ENCODE measurements around the gene MCF2L.

- TF ChIP-seq ZNF232 (CRISPR knock-in tag; IDR thresholded peaks at IDR 0.05) = no peak
- TF ChIP-seq HDAC3 (IDR thresholded peaks at IDR 0.05; ENCODE audit: borderline replicate concordance, partially characterized antibody) = no peak
- no peak for TF ChIP-seq ZNF644 (tag; IDR thresholded peaks at IDR 0.05; ENCODE audit: low read depth)
- no peak for TF ChIP-seq MYNN (IDR thresholded peaks at IDR 0.05)
- TF ChIP-seq MYNN (CRISPR knock-in tag; IDR thresholded peaks at IDR 0.05) = no peak
- no peak for TF ChIP-seq POLR2AphosphoS5 (IDR thresholded peaks at IDR 0.05; ENCODE audit: control insufficient read depth, insufficient read depth, low read depth, low read length)
- TF ChIP-seq JUND (IDR thresholded peaks at IDR 0.05; ENCODE audit: borderline replicate concordance, low read depth, low read length) = no peak
- no peak for TF ChIP-seq JUND (tag; IDR thresholded peaks at IDR 0.05; ENCODE audit: borderline replicate concordance, low read depth, low read length)
- no peak for TF ChIP-seq EZH2 (IDR thresholded peaks at IDR 0.05; ENCODE audit: borderline replicate concordance, low read depth, low read length)
- TF ChIP-seq, protein P1, sequence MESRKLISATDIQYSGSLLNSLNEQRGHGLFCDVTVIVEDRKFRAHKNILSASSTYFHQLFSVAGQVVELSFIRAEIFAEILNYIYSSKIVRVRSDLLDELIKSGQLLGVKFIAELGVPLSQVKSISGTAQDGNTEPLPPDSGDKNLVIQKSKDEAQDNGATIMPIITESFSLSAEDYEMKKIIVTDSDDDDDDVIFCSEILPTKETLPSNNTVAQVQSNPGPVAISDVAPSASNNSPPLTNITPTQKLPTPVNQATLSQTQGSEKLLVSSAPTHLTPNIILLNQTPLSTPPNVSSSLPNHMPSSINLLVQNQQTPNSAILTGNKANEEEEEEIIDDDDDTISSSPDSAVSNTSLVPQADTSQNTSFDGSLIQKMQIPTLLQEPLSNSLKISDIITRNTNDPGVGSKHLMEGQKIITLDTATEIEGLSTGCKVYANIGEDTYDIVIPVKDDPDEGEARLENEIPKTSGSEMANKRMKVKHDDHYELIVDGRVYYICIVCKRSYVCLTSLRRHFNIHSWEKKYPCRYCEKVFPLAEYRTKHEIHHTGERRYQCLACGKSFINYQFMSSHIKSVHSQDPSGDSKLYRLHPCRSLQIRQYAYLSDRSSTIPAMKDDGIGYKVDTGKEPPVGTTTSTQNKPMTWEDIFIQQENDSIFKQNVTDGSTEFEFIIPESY (CRISPR knock-in tag; IDR thresholded peaks at IDR 0.05) = no peak
- TF ChIP-seq ZNF280B (CRISPR knock-in tag; IDR thresholded peaks at IDR 0.05) = no peak
- no peak for TF ChIP-seq CTCF (IDR thresholded peaks at IDR 0.05 in 2 of 3, conservative IDR thresholded peaks at IDR 0.05 in 1 of 3; ENCODE audit: insufficient read depth in 2 of 3, low read depth in 1 of 3, low read length in 3 of 3)
- TF ChIP-seq CHD2 (IDR thresholded peaks at IDR 0.05; ENCODE audit: low read depth, low read length) = no peak
- no peak for TF ChIP-seq FOXK1 (CRISPR knock-in tag; IDR thresholded peaks at IDR 0.05; ENCODE audit: borderline replicate concordance)
Measured at GRCh38 chr13:113040597-113041292, 71.7 kb downstream of the MCF2L start.

All from K562 (cell line).